ENCODE data around the gene ADGRL3.
"Not testable (repeated sequence)": the region's sequence is repeated elsewhere in the genome, so short reads cannot be mapped to it uniquely, and the experiment has no call there.

Gene ADGRL3

GRCh38 chr4:61493470-61493869 is 293.3 kb downstream of the ADGRL3 start:
- DNase-seq (ENCODE audit: low spot score) = no peak

GRCh38 chr4:61500883-61501282 is 300.8 kb downstream of the ADGRL3 start:
- peak; percentile 3 for DNase-seq (ENCODE audit: low spot score)

GRCh38 chr4:61501812-61502211 is 301.7 kb downstream of the ADGRL3 start:
- DNase-seq (ENCODE audit: low spot score) = no peak

GRCh38 chr4:61505773-61506685 is 305.9 kb downstream of the ADGRL3 start:
- no peak for DNase-seq (ENCODE audit: low spot score)

- DNase-seq (ENCODE audit: low spot score) = no peak
Measured at GRCh38 chr4:61507091-61507490, 307.0 kb downstream of the ADGRL3 start.

GRCh38 chr4:61509721-61510241 is 309.7 kb downstream of the ADGRL3 start:
- DNase-seq (ENCODE audit: low spot score) = not testable (repeated sequence)

GRCh38 chr4:61511716-61512488 is 311.8 kb downstream of the ADGRL3 start:
- DNase-seq (ENCODE audit: low spot score) = peak; percentile 7

- no peak for DNase-seq (ENCODE audit: low spot score)
Measured at GRCh38 chr4:61514991-61515390, 314.9 kb downstream of the ADGRL3 start.

- no peak for DNase-seq (ENCODE audit: low spot score)
Measured at GRCh38 chr4:61517144-61517543, 317.0 kb downstream of the ADGRL3 start.

GRCh38 chr4:61520166-61520565 is 320.0 kb downstream of the ADGRL3 start:
- no peak for DNase-seq (ENCODE audit: low spot score)

GRCh38 chr4:61520681-61521160 is 320.6 kb downstream of the ADGRL3 start:
- DNase-seq (ENCODE audit: low spot score) = no peak

- no peak for DNase-seq (ENCODE audit: low spot score)
Measured at GRCh38 chr4:61521451-61521850, 321.3 kb downstream of the ADGRL3 start.

GRCh38 chr4:61522312-61522711 is 322.2 kb downstream of the ADGRL3 start:
- DNase-seq (ENCODE audit: low spot score) = no peak

- DNase-seq (ENCODE audit: low spot score) = no peak
Measured at GRCh38 chr4:61527888-61528287, 327.8 kb downstream of the ADGRL3 start.

GRCh38 chr4:61528595-61528994 is 328.5 kb downstream of the ADGRL3 start:
- no peak for DNase-seq (ENCODE audit: low spot score)

- DNase-seq (ENCODE audit: low spot score) = no peak
Measured at GRCh38 chr4:61531188-61531587, 331.1 kb downstream of the ADGRL3 start.

GRCh38 chr4:61532336-61533000 is 332.3 kb downstream of the ADGRL3 start:
- DNase-seq (ENCODE audit: low spot score) = no peak

- DNase-seq (ENCODE audit: low spot score) = no peak
Measured at GRCh38 chr4:61533140-61533539, 333.0 kb downstream of the ADGRL3 start.

- DNase-seq (ENCODE audit: low spot score) = no peak
Measured at GRCh38 chr4:61540944-61541343, 340.8 kb downstream of the ADGRL3 start.

GRCh38 chr4:61541459-61541858 is 341.3 kb downstream of the ADGRL3 start:
- no peak for DNase-seq (ENCODE audit: low spot score)

- DNase-seq (ENCODE audit: low spot score) = no peak
Measured at GRCh38 chr4:61543976-61544375, 343.9 kb downstream of the ADGRL3 start.

GRCh38 chr4:61545902-61546480 is 345.9 kb downstream of the ADGRL3 start:
- DNase-seq (ENCODE audit: low spot score) = no peak
